Thymus (tissue), 11 donors: ENCODE measurements around the gene ARID4B. TPM values are rescaled to one million over a fixed set of nuclear protein-coding genes. Genes with fewer than 3 reads are reported as not detected.

ENCODE experiments used
- DNase-seq, 9 donors: peaks; one replicate each; pipeline ENCODE4 v3.0.0-alpha.2; 2013; ENCODE audit warnings: low spot score in 9 of 9, low read depth in 6 of 9, missing footprints in 1 of 9
- H3K27ac ChIP-seq, 2 donors: one replicate each; pipeline ENCODE4 v1.5.1; 2013; ENCODE audit warnings: control low read depth in 1 of 2, low read depth in 1 of 2, low read length in 1 of 2, mild to moderate bottlenecking in 1 of 2, moderate library complexity in 1 of 2
- H3K27me3 ChIP-seq, 2 donors: one replicate each; pipeline ENCODE4 v1.5.1; 2013; ENCODE audit warnings: low read length in 1 of 2; ENCODE audit not compliant: control insufficient read depth in 2 of 2, insufficient read depth in 1 of 2
- H3K36me3 ChIP-seq, 2 donors: one replicate each; pipeline ENCODE4 v1.5.1; 2013; ENCODE audit warnings: low read length in 1 of 2, mild to moderate bottlenecking in 1 of 2, moderate library complexity in 1 of 2; ENCODE audit not compliant: control insufficient read depth in 2 of 2, insufficient read depth in 2 of 2
- H3K4me1 ChIP-seq, 2 donors: one replicate each; pipeline ENCODE4 v1.5.1; 2013; ENCODE audit warnings: low read length in 2 of 2; ENCODE audit not compliant: control insufficient read depth in 2 of 2, insufficient read depth in 2 of 2
- H3K4me3 ChIP-seq, 2 donors: one replicate each; pipeline ENCODE4 v1.5.1; 2013; ENCODE audit warnings: low read length in 2 of 2, control low read depth in 1 of 2, mild to moderate bottlenecking in 1 of 2
- H3K9me3 ChIP-seq, 2 donors: one replicate each; pipeline ENCODE4 v1.5.1; 2013; ENCODE audit warnings: low read length in 1 of 2, mild to moderate bottlenecking in 1 of 2; ENCODE audit not compliant: control insufficient read depth in 2 of 2, insufficient read depth in 1 of 2
- WGBS: extraction: QIAGEN DNeasy Blood & Tissue Kit; methylation state at CpG from one replicate; pipeline ENCODE4 v1.1.7; 2013; 5-methylcytosine and 5-hydroxymethylcytosine counted together
- polyA plus RNA-seq: library from polyadenylated mRNA; stranded (reverse); fragments of 200-250 nt; gene quantifications from one replicate; pipeline ENCODE4 v1.2.3, GENCODE V29; 2013
- total RNA-seq: library from RNA; stranded (reverse); fragments of 120-200 nt; gene quantifications from one replicate; pipeline ENCODE4 v1.2.4, GENCODE V29; 2013
- donor health status: healthy.

The ARID4B gene
- total and polyA plus RNA-seq, 2 donors: 36.9 to 41.8 TPM

GRCh38 chr1:235325139-235325538 lies 2.8 kb downstream of the ARID4B start:
- H3K4me1 ChIP-seq: peaks cover 6 to 8% of the 10 kb centered on the region in 2 donors
- H3K4me3 ChIP-seq: peak overlapping the region in 1 of 2 donors; percentile 32
- no peak for DNase-seq
- no peak overlapping the region for H3K27ac ChIP-seq
- peaks cover 0 to 1% of the 10 kb centered on the region in 2 donors for H3K9me3 ChIP-seq
- 24% methylated on average over 3 of the region's 3 CpGs for WGBS
- H3K36me3 ChIP-seq: peaks cover 16 to 24% of the 10 kb centered on the region in 2 donors
- H3K27me3 ChIP-seq: no peaks in the 10 kb centered on the region

- DNase-seq: no peak
- H3K36me3 ChIP-seq: peaks cover 21 to 29% of the 10 kb centered on the region in 2 donors
- WGBS: 95% methylated on average over 5 of the region's 5 CpGs
- H3K4me3 ChIP-seq: no peak overlapping the region
- peaks cover 2 to 4% of the 10 kb centered on the region in 2 donors for H3K4me1 ChIP-seq
- H3K27ac ChIP-seq: no peak overlapping the region
- no peaks in the 10 kb centered on the region for H3K27me3 ChIP-seq
- H3K9me3 ChIP-seq: peaks cover 0 to 1% of the 10 kb centered on the region in 2 donors
These were observed 3.7 kb downstream of the ARID4B start for GRCh38 chr1:235324296-235324695.

- WGBS: 93% methylated on average over 6 of the region's 6 CpGs
These were observed 7.3 kb downstream of the ARID4B start for GRCh38 chr1:235320521-235321179.

GRCh38 chr1:235319255-235319654 lies 8.7 kb downstream of the ARID4B start:
- 92% methylated on average over 2 of the region's 2 CpGs for WGBS
- Histone ChIP-seq H3K36me3 (peaks cover 32 to 39% of the 10 kb centered on the region in 2 donors), H3K9me3 (no peaks in the 10 kb centered on the region), H3K27me3 (no peaks in the 10 kb centered on the region), H3K4me1 (peaks cover 0 to 2% of the 10 kb centered on the region in 2 donors), H3K4me3 (no peak overlapping the region), H3K27ac (no peak overlapping the region)
- DNase-seq: no peak

More at GRCh38 chr1:235320521-235321179, 7.3 kb downstream of the ARID4B start:
- DNase-seq: no peak
- H3K4me3 ChIP-seq: no peak overlapping the region
- no peaks in the 10 kb centered on the region for H3K27me3 ChIP-seq
- peaks cover 2 to 4% of the 10 kb centered on the region in 2 donors for H3K4me1 ChIP-seq
- H3K27ac ChIP-seq: no peak overlapping the region
- peaks cover 32 to 45% of the 10 kb centered on the region in 2 donors for H3K36me3 ChIP-seq
- H3K9me3 ChIP-seq: no peaks in the 10 kb centered on the region

- DNase-seq: no peak
- Histone ChIP-seq H3K36me3 (peaks cover 27 to 33% of the 10 kb centered on the region in 2 donors), H3K9me3 (no peaks in the 10 kb centered on the region), H3K4me3 (no peak overlapping the region), H3K27ac (no peak overlapping the region), H3K4me1 (peaks cover 2 to 11% of the 10 kb centered on the region in 2 donors), H3K27me3 (no peaks in the 10 kb centered on the region)
- WGBS: 88% methylated on average over 1 of the region's 1 CpG
These were observed 10.8 kb downstream of the ARID4B start for GRCh38 chr1:235317168-235317567.

GRCh38 chr1:235315735-235316134 lies 12.2 kb downstream of the ARID4B start:
- no peak overlapping the region for H3K4me3 ChIP-seq
- no peak overlapping the region for H3K27ac ChIP-seq
- H3K36me3 ChIP-seq: peaks cover 18 to 30% of the 10 kb centered on the region in 2 donors
- no peak for DNase-seq
- no peaks in the 10 kb centered on the region for H3K9me3 ChIP-seq
- H3K4me1 ChIP-seq: peaks cover 2 to 11% of the 10 kb centered on the region in 2 donors
- H3K27me3 ChIP-seq: no peaks in the 10 kb centered on the region
- WGBS: 99% methylated on average over 4 of the region's 4 CpGs

GRCh38 chr1:235315173-235315572 lies 12.8 kb downstream of the ARID4B start:
- DNase-seq: no peak
- Histone ChIP-seq H3K4me1 (peaks cover 2 to 11% of the 10 kb centered on the region in 2 donors), H3K9me3 (no peaks in the 10 kb centered on the region), H3K27ac (no peak overlapping the region), H3K36me3 (peaks cover 18 to 27% of the 10 kb centered on the region in 2 donors), H3K4me3 (no peak overlapping the region), H3K27me3 (no peaks in the 10 kb centered on the region)
- WGBS: 98% methylated on average over 5 of the region's 5 CpGs

GRCh38 chr1:235313931-235314678 lies 13.9 kb downstream of the ARID4B start:
- 89% methylated on average over 4 of the region's 4 CpGs for WGBS
- Histone ChIP-seq H3K4me1 (peaks cover 2 to 11% of the 10 kb centered on the region in 2 donors), H3K9me3 (no peaks in the 10 kb centered on the region), H3K27me3 (no peaks in the 10 kb centered on the region), H3K36me3 (peaks cover 12 to 20% of the 10 kb centered on the region in 2 donors), H3K4me3 (no peak overlapping the region), H3K27ac (no peak overlapping the region)
- no peak for DNase-seq

GRCh38 chr1:235313262-235313661 lies 14.7 kb downstream of the ARID4B start:
- Histone ChIP-seq H3K9me3 (no peaks in the 10 kb centered on the region), H3K4me1 (peaks cover 2 to 11% of the 10 kb centered on the region in 2 donors), H3K27ac (peak overlapping the region; percentile 35 to 65), H3K36me3 (peaks cover 4 to 11% of the 10 kb centered on the region in 2 donors), H3K4me3 (no peak overlapping the region), H3K27me3 (no peaks in the 10 kb centered on the region)
- WGBS: 75% methylated on average over 6 of the region's 6 CpGs
- no peak for DNase-seq
